PFSK-1 (cell line): Measurements from ENCODE around the gene RAD51B.

Experiments used
- FOXP2 ChIP-seq: optimal IDR thresholded peaks from 2 replicates; pipeline ENCODE3; 2011; ENCODE audit warnings: borderline replicate concordance, control low read depth, inconsistent platforms; ENCODE audit not compliant: insufficient read depth; ENCODE audit errors: extremely low read length, extremely low read depth
- POLR2AphosphoS5 ChIP-seq: IDR thresholded peaks from 2 replicates; pipeline ENCODE4 v1.6.1; 2012; ENCODE audit warnings: low read depth, mild to moderate bottlenecking, control low read depth, low read length, moderate library complexity
- SIN3A ChIP-seq: IDR thresholded peaks from 2 replicates; pipeline ENCODE4 v1.6.1; 2012; ENCODE audit warnings: mild to moderate bottlenecking, low read length, moderate library complexity, borderline replicate concordance; ENCODE audit not compliant: insufficient read depth
- TAF1 ChIP-seq: IDR thresholded peaks from 2 replicates; pipeline ENCODE4 v1.6.1; 2012; ENCODE audit warnings: low read length, control low read depth, borderline replicate concordance; ENCODE audit not compliant: insufficient read depth
- TF ChIP-seq, protein P1 (sequence below), 2 experiments: IDR thresholded peaks; 2 replicates each; pipeline versions ENCODE4 v1.6.1 to v1.8.0; 2011 to 2012; ENCODE audit warnings: low read depth in 2 of 2, low read length in 2 of 2, control low read depth in 1 of 2, inconsistent platforms in 1 of 2, mild to moderate bottlenecking in 1 of 2, moderate library complexity in 1 of 2; ENCODE audit not compliant: insufficient read depth in 1 of 2

DNA sequence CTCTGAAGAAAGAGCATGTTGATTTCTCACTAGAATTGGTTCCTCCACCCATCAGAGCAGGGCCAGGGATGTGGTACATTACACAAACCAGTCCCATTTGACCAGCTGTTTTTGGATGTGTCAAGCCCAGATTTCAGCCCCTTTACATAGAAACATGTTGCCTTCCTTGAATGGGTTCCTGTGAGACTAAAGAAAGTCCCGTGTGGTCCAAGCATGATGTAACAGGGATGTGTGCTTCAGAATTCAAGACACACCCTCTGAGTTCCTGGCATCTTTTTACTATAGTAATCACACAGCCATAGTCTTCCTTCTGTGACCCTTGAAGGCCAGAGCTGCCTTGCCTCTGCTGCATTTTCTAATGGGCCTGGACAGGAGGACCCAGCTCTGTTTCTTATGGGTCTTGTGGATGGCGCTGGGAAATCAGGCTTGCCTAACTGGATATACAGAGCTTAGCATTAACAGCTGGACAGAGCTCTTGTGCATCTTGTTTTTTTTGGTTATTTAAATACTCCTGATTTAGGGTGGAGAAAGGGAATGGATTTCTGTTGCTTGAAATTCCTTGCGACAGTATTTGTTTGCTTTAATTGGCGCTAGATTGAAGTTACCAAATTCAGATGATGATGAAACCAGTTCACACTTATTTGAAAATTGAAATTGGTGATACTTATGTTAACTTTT lies 632.3 kb downstream of the RAD51B start:
- TF ChIP-seq, protein P1, sequence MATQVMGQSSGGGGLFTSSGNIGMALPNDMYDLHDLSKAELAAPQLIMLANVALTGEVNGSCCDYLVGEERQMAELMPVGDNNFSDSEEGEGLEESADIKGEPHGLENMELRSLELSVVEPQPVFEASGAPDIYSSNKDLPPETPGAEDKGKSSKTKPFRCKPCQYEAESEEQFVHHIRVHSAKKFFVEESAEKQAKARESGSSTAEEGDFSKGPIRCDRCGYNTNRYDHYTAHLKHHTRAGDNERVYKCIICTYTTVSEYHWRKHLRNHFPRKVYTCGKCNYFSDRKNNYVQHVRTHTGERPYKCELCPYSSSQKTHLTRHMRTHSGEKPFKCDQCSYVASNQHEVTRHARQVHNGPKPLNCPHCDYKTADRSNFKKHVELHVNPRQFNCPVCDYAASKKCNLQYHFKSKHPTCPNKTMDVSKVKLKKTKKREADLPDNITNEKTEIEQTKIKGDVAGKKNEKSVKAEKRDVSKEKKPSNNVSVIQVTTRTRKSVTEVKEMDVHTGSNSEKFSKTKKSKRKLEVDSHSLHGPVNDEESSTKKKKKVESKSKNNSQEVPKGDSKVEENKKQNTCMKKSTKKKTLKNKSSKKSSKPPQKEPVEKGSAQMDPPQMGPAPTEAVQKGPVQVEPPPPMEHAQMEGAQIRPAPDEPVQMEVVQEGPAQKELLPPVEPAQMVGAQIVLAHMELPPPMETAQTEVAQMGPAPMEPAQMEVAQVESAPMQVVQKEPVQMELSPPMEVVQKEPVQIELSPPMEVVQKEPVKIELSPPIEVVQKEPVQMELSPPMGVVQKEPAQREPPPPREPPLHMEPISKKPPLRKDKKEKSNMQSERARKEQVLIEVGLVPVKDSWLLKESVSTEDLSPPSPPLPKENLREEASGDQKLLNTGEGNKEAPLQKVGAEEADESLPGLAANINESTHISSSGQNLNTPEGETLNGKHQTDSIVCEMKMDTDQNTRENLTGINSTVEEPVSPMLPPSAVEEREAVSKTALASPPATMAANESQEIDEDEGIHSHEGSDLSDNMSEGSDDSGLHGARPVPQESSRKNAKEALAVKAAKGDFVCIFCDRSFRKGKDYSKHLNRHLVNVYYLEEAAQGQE (IDR thresholded peaks at IDR 0.05; ENCODE audit: insufficient read depth in 1 of 2, low read depth in 2 of 2, low read length in 2 of 2), result no peak
- TF ChIP-seq TAF1 (no peak), SIN3A (no peak), POLR2AphosphoS5 (no peak), FOXP2 (no peak)
